Stimulated activated CD8-positive, alpha-beta memory T cell treated with anti-CD3 and anti-CD28 coated beads, Interleukin-2, amount 100 ng/mL, for 48 hours (primary cell): ENCODE results near the gene SUMO1.

Experiments
- DNase-seq, 2 donors: peaks; one replicate each; pipeline ENCODE4 v3.0.0-alpha.2; 2020; ENCODE audit warnings: low read depth in 2 of 2

SUMO1 gene

DNA sequence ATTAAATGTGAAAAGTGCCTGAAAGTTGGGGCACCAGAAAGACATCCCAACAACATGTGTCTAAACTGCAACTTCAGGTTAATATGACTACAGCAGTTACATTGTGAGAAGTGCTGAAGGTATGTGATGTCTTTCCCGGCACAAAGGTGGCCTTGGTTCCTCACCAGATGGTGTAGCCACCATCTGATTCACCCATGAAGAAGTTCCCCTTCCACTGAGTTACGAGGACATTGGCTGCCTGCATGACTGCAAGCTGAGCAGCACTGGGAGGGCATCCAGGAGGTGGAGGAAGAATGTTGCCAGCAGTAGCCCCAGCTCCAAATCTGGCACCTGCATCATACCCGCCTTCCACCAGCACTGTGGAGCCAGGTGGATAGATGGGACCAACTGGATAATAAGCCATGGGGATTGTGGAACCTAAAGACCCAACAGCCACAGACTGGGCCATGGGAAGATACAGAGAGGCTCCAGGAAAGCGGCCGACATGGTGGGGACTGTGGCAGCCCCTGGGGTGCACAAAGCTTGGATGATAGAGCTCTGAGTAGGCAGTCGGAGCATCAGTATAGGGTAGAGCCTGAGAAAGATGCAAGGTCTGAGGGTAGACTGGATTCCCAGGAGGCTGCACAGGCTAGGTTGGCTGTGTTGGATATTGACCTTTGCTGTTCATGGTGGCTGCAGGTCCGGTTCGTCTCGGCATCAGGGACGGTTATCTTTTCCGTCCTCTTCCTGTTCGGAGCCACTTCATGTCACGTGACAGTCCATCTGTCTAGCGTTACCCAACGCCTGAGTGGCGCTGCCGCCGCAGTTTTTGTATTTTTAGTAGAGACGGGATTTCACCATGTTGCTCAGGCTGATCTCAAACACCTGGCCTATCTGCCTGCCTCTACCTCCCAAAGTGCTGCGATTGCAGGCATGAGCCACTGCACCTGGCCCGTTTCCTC lies 36.9 kb downstream of the SUMO1 start:
- no peak for DNase-seq

DNA sequence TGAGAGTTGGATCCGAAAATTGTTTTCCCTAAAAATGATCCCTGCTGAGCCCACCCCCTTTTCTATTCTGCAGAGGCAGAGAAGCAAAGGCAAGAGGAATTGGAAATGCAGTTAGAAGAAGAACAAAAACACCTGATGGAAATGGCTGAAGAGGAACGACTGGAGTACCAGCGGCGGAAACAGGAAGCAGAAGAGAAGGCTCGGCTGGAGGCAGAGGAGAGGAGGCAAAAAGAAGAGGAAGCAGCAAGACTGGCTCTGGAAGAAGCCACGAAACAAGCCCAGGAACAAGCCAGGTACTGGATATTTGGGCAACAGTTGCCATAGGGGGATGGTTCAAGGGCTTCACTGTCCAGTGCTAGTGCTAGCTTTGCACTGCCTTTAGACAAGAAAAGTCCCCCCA lies 41.7 kb downstream of the SUMO1 start:
- no peak for DNase-seq

DNA sequence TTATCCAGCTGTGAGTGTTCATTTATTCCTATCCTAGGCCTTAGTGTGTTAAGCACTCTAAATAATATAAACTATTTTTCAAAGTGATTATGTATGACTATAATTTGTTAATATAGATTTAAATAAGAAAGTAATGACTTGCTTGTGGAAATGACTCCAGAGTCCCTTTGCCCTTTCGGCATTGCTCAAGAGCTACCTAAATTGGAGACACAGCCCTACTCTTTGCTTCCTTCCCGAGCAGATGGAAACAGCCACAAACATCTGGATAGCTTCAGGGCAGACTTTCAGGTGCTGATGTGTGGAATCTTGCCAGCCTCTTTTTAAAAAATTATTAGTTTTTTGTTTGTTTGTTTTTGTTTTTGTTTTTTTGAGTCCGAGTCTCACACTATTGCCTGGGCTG lies 44.0 kb downstream of the SUMO1 start:
- no peak for DNase-seq

DNA sequence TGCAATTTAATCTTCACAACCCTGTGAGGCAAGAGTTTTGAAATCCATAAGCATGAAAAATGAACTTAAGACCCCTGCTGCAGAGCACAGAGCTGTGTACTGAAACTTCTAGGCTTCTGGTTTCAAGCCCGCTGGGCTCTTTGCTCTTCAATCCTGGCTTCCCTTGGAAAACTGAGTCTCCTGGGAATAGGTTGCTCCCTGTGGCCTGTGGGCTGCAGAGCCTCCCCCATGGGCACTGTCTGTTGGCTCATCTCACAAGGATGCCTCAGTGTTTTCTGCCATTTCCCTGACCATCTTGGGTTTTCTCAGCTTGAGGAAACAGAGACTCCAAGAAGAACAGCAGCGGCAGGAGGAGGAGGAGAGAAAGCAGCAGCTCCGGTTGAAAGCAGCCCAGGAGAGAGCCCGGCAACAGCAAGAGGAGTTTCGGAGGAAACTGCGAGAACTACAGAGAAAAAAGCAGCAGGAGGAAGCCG lies 44.5 kb downstream of the SUMO1 start:
- no peak for DNase-seq

DNA sequence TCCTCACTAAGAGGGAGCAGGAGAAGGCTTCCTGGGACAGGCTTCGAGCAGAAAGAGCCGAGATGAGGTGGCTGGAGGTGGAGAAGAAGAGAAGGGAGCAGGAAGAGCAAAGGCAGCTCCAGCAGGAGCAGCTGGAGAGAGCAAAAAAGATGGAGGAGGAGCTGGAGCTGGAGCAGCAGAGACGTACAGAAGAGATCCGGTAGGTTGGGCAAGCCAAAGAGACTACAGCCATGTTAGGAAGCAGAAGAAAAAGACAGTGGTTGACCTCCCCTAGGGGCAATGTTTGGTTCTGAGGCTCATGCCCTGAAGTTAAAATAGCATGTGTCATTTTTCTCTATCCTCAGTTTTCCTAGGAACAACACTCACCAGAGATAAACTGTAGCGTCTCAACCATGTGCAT lies 45.1 kb downstream of the SUMO1 start:
- DNase-seq = no peak

DNA sequence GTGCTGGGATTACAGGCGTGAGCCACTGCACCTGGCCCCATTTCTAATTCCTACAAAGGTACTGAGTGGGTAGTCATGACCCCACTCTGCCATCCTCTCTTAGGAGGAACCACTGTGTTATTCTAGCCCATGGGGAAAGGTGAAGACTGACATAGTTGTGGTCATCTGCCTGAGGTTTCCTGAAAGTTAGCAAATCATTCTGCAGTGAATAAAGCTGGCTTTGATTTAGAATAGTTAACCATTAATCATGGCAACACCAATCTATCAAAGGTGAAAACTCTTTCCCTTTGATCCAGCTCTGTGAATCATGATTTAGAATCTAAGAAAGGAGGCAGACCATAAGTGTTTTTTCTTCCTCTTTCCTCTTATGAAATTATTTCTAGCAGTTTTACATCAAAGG lies 50.8 kb downstream of the SUMO1 start:
- DNase-seq = no peak

DNA sequence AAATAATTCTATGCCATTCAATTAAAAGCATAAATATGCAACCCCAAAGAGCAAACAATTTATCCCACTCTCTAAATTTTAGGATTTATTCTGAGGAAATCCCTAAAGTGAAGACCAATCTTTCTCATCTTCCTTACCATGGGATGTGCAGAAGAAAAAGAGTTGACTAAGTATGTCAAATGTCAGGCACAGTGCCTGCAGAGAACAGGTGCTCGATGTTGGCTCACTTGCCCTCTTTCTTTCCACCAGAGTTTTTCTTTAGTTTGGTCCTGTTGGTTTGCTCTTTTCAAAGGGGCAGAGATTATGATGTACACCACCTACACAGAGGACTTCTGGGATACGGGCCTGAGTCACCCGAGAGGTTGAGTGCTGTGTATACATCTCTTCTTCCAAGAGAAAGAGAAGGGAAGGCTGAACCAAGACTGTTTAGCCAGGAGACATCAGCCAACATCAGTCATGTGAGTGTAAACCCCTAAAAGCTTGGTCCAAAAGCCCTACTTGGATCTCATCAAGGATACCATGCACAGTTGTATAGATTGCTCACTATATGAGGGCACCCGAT lies 51.7 kb downstream of the SUMO1 start:
- DNase-seq = no peak

DNA sequence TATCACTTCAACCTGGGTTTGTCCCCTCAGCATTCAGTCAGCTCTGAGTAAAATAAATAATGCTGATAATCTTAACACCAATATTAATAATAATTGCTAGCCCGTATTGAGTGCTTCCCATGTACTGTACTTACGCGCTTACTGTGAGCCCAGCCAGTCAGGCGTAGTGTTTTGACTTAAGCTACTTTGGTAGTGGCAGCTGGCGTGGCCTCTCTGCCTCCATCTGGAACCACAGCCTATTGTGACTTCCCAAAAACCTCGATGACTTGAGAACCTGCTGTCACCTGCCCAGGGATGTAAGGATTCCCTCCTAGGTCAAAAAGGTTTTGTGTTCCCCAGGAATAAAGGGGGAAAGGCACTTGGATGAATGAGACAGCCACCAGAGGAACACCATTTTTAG lies 53.2 kb downstream of the SUMO1 start:
- DNase-seq = no peak

DNA sequence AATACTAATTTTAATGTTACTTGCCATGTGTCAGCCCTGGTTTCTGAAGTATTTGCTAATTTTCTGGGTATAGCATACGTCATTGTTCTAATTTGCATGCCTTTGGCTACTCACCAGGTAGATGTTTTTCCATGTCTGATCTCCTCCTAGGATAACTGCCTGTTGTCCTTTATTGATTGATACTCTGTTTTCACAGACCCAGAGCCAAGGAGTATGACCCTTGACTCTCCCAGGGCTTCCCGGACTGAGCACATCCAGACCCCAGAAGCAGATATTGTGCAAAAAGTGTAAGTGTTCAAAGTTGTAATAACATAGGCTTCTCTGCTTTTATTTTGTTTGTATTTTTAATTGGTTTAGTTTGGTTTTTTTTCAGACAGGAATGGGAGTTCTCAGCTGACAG lies 53.8 kb downstream of the SUMO1 start:
- no peak for DNase-seq

DNA sequence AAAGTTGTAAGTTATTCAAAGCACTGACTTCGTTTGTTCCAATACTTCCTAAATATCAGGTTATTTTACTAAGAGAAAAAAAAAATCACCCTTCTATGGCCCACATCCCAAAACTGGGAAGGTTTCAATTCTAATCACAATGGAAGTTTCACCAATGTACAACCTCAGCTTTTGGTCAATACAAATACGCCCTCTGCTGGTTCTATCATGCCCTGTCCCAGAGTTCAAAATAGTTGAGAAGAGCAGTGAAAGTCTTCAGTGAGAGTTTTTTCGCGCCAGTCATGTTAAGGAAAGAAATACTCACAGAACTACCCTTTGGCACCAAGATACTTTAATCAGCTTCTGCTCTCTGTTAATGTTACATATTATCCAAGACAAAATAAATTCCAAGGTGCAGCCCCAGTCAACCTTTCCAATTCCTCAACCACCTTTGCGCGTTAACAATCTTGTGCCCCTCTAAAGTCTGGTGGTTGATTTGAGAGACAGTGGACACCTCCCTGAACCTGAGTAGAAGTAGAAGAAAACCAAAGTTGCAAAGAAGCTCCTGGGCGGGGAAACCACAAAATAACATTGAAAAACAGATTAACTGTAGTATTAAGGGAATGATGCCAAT lies 59.9 kb downstream of the SUMO1 start:
- DNase-seq = peak in 1 of 2 donors; percentile 12

DNA sequence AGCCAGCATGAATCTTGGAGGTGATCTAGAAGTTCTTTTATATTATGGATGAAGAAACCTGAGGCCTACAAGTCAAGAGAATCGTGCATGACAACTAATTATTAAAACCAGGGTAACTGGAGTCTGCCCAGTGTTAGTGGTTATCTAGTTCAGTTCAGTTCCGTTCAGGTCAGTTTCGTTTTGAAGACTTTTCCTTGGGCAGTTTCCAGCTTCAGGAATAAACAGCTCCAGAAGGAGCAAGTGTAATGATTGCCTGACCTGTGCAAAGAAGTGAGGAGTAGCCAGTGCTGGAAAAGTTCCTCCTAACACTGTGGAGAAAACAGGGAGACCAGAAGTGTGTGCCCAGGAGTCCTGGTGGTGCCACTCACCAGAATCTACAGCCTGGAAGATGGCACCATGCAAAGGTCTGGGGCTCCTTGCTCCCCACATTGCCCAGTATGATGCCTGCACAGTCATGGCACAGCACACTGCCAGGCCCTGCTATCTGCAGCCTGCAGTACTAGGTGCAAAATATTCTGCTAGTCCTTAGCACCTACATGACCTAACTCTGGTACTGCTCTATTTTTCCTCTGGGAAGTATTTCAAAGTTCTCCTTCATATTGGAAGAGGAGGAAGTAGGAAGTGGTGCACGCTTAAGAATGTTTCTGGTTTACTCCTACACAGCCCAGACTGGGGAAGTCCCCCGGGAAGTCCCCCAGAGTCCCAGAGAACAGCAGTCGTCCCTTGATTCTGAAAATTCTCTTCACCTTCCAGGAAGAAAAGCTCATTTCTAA lies 65.8 kb downstream of the SUMO1 start:
- peak; percentile 28 to 38 for DNase-seq

DNA sequence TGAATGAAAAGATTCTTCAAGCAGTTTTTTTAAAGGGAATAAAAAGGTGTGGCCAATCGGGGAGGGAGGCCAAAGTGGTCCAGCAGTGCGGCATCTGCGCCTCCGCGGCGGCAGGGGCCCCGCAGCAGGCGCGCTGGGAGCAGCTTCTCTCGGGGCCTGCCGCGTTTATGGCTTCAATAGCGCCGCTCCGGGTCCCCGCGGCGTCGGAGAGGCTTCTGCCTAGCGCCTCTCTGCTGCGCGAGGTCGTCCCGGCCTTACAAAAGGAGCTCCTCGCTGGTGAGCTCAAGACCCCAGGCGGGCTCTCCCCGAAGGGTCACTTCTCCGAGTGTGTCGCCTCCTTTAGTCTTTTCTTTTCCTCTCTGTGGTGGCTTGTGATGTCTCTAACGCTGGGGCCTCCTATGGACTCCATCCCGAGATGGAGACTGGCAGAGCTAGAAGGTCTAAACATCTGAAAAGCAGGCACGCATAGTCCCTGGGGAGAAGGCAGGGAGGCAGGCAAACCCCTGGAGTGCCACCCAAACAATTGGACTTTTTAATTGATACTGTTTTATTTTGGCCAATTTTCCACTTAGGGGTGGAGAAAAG lies 67.1 kb downstream of the SUMO1 start:
- no peak for DNase-seq

DNA sequence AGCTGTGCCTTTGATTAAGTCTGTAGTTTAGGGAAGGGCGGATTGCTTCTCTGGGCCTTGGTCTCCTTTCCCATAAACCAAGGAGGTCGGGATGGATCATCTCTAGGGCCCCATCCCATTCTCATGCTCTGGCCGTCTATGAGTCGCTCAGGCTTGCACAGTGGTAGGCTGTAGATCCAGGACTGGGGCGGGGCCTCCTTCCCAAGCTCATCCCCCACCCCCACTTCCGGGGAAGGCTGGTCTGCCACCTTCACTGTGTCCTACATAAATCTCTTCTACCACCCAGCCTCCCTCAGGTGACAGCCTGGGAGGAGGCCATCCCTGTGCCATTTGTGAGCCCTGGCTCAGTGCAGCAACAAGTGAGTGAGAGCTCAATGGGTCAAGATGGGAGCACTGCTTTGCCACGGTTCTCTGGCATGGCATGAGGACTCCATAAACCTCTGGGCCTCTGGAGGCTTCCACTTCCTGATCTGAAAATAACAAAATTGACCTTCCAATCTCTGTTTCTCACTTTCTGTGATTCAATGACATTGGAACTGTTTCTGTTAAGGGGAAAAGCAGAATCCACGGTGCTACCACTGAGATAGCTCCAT lies 68.5 kb downstream of the SUMO1 start:
- DNase-seq = no peak

DNA sequence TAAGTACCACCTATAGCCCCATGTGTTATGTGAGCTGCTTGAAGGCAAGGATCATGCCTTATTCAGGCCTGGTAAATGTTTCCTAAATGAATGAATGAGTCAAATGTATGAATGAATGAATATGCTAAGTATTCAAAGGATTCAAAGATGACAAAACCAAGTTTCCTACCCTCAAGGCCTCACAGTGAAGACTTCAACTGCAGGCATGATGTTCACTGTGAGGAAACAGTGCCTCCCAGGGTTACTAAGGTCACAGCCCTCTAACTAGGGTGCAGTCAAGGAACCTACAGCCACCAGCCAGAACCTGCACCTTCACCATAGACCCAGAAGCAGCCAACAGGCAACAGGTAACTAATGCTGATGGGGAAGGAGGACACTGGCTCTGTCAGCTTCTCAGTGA lies 69.3 kb downstream of the SUMO1 start:
- no peak for DNase-seq

DNA sequence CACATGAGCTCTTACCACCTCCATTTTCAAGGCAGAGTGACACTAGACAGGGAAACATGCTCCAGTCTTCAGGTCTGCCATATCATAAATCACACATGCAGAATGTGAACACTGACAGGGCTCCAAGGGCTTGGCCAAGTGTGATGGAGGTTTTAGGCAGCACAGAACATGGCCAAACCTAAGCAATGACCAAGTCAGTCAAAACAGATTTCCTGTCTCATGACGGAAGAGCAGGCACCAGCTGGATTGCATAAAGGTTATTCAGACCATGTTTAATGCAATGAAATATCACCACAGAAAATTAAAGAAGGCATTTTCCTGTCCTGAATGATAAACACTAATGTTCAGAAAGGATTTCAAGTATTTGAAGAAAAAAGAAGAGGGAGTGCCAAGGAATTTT lies 72.5 kb downstream of the SUMO1 start:
- DNase-seq = no peak

DNA sequence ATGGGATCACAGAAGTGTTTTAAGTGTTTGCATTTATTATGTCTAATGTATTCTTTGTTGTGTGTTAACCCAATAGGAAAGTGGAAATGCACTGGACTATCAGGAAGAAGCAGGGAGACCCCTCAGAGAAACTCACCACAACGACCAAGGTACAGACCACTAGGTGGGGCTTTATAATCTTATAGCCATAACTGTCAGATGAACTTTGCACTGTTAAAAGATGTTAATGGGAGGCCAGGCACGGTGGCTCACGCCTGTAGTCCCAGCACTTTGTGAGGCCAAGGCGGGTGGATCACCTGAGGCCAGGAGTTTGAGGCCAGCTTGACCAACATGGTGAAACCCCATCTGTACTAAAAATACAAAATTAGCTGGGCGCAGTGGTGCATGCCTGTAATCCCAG lies 73.2 kb downstream of the SUMO1 start:
- DNase-seq = no peak

DNA sequence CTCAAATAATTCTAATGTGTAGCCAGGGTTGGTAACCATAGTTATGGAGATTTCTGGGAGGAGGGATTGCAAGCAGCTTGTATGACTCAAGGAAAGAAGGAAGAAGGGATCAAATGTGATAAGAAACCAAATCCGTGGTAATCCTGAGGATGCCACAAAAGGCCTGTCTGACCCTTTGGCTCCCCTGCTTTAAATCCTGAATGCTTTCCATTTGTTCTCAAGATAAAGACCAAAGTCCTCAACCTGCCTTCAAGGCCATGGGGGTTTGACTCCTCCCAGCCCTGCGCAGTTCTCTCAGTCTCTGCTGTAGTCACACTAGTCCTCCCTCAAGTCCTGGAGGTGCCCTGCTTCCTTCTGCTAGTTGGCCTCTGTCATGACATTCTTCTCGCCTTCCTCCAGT lies 74.0 kb downstream of the SUMO1 start:
- DNase-seq = no peak

DNA sequence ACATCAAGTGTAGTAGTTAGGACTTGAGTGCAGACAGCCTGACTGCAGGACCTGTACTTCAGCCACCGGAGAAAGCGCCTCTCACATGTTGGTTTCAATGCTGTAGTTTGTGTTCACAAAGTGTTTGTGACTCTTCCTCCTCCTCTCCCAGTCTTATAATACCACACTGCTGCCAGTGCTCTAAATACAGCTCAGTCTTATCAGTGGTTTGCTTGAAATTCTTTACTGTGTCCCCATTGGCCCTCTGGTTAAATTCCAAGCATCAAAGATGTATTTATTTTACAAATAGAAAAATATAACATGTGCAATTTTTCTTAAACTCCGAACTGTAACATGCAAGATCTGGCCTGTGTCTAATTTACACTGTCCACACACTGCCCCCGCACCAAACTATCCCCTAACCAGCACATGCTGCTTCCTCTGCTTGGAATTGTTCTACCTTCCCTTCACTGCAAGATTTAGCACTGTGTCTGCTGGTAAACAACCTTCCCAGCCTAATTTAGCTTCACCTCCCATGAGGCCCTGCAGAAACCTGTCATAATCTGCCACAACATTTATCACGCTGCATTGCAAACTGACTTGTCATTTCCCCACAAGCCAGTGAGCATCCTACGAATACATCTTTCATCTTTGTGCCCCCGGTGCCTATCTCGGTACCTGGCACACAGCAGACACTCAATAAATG lies 77.1 kb downstream of the SUMO1 start:
- no peak for DNase-seq

DNA sequence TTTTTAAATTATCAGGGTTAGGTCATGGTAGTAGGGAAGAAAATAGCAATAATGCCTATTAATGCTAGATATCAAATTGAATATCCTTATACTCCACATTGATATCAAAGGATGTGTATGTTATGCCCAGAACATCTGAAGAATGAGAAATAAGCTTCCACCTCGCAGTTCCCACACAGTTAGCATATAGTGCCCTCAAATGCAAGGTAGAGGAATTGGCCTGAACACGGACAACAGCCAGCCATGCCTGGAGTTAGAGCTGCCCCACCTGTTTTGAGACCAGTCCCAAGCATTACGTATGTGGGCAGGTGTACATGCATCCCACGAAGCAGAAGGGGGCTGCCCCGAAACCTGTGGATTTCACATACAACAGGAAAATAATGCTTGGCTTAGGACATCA lies 79.6 kb downstream of the SUMO1 start:
- DNase-seq = no peak

DNA sequence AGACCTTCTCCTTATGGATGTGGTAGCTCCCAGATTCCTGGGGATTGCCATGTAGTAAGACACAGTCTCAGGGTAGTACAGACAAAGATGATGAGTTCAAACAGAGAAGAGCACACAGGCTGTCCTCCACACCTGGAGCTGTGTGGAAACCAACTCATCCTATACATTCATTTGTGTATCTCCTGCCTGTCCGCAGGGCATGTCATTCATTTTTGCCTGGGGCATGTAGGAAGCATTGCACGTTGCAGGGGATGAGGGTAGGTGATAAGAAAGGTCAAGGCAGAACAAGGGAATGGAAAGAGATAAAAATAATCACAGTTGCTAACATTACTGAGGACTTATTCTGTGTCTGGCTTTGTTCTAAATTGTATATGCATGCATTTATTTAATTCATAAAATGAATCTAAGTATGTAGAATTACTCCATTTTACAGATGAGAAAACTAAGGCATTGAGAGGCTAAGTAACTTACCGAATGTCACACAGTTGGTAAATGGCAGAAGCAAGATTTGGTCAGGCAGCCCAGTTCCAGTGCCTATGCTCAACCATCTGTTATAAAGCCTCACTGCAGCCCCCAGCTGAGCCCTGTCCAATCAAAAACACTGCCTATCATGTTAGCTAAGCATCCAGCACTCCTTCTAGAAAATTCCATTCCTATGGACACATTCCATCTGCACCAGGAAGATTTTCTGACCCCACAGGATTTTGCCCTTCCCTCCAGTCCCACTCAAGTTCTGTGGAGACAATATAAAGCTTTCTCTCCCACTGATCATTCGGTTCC lies 81.0 kb downstream of the SUMO1 start:
- DNase-seq = no peak
